Measurements from ENCODE around the gene KRTAP25-1.

Gene KRTAP25-1

GRCh38 chr21:30251781-30252180, 37.5 kb downstream of the KRTAP25-1 start:
- TF ChIP-seq CTCF (IDR thresholded peaks at IDR 0.05) = no peak

GRCh38 chr21:30249936-30250335, 39.4 kb downstream of the KRTAP25-1 start:
- no peak for TF ChIP-seq CTCF (IDR thresholded peaks at IDR 0.05)

DNA sequence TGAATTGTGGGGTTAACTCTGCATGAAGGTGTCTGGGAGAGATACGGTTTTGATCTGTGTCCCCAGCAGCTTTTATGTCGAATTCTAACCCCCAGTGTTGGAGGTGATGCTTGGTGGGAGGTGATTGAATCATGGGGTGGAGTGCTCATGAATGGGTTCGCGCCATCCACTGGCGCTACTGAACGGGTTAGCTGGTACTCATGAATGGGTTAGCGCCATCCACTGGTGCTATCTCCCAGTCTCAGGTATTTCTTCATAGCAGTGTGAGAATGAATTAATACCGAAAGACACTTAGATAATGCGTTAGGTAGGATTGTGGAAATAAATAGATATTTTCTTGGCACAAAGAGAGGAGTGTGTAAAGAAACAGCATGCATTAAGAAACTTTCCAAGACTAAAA, 40.5 kb downstream of the KRTAP25-1 start:
- TF ChIP-seq CTCF (IDR thresholded peaks at IDR 0.05) = no peak

- no peak for TF ChIP-seq CTCF (IDR thresholded peaks at IDR 0.05)
Observed at GRCh38 chr21:30245061-30245460, 44.3 kb downstream of the KRTAP25-1 start.

DNA sequence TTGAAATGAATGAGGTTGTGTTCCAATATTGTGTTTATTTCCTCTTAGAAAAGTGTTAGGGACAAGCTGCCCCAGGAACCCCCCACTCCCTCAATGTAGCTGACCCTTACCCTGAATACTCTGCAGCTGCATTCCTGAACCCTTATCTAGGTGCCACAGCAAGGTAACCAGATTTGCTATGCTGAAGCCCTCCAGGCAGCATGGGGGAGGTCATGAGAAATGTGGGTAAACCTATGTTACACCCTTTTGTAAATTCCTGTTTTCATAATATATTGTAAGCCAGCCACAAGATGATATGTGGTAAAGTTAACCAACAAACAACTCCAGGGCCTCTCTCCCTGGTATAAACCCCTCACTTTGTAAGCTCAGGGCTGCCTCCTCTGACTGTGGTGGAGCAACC, 45.6 kb downstream of the KRTAP25-1 start:
- no peak for TF ChIP-seq CTCF (IDR thresholded peaks at IDR 0.05)

- no peak for TF ChIP-seq CTCF (IDR thresholded peaks at IDR 0.05)
Observed at GRCh38 chr21:30240661-30241060, 48.7 kb downstream of the KRTAP25-1 start.

All from LNCAP (cell line).